OCI-LY3 (cell line): Measurements from ENCODE around the gene GAS2.

ENCODE experiments used
- H2AFZ ChIP-seq: fragments of 200-600, 300-600 bp; shearing (Covaris generic); 2 replicates; pipeline ENCODE4 v1.6.0; 2014; ENCODE audit warnings: antibody characterized with exemption, low read depth, low read length
- H3K27ac ChIP-seq: fragments of 200-600, 300-600 bp; sonication (generic); 2 replicates; pipeline ENCODE4 v1.5.1; 2014; ENCODE audit warnings: mild to moderate bottlenecking, low read length, moderate library complexity, mixed read lengths
- H3K27me3 ChIP-seq: fragments of 200-600, 300-600 bp; sonication (generic); 2 replicates; pipeline ENCODE4 v1.6.1; 2014; ENCODE audit warnings: low read depth, low read length, mixed read lengths
- H3K36me3 ChIP-seq: fragments of 200-600, 300-600 bp; sonication (generic); replicated peaks from 2 replicates; pipeline ENCODE3; 2014; ENCODE audit warnings: low read depth, low read length, mixed read lengths
- H3K4me1 ChIP-seq: fragments of 300-600, 200-600 bp; sonication (generic); 2 replicates; pipeline ENCODE4 v1.6.1; 2014; ENCODE audit warnings: low read length, mixed read lengths
- H3K4me2 ChIP-seq: fragments of 200-600, 300-600 bp; sonication (generic); 2 replicates; pipeline ENCODE4 v1.6.1; 2014; ENCODE audit warnings: low read length, mixed read lengths
- H3K4me3 ChIP-seq: fragments of 300-600, 200-600 bp; sonication (generic); 2 replicates; pipeline ENCODE4 v1.5.1; 2014; ENCODE audit warnings: antibody characterized with exemption, mild to moderate bottlenecking, low read length, moderate library complexity
- H3K79me2 ChIP-seq: fragments of 300-600, 200-600 bp; shearing (Covaris generic); 2 replicates; pipeline ENCODE4 v1.6.1; 2014; ENCODE audit warnings: mild to moderate bottlenecking, low read length, mixed read lengths
- H3K9ac ChIP-seq: fragments of 300-600, 200-600 bp; shearing (Covaris generic); 2 replicates; pipeline ENCODE4 v1.6.0; 2014; ENCODE audit warnings: mild to moderate bottlenecking, low read length, moderate library complexity
- H3K9me3 ChIP-seq: fragments of 200-600, 300-600 bp; shearing (Covaris generic); 2 replicates; pipeline ENCODE4 v1.6.1; 2014; ENCODE audit warnings: low read length, mixed read lengths; ENCODE audit not compliant: insufficient read depth
- H4K20me1 ChIP-seq: fragments of 200-600, 300-600 bp; sonication (generic); 2 replicates; pipeline ENCODE4 v1.6.1; 2016; ENCODE audit warnings: low read length, mixed read lengths; ENCODE audit not compliant: insufficient read depth
- EZH2phosphoT487 ChIP-seq: fragments of 200-600 bp; shearing (Covaris generic); IDR thresholded peaks from 2 replicates; pipeline ENCODE4 v1.6.1; 2018; ENCODE audit warnings: antibody characterized with exemption, mixed run types, low read depth
- TF ChIP-seq, protein P1 (sequence below): fragments of 200-600, 300-600 bp; sonication (generic); IDR thresholded peaks from 2 replicates; pipeline ENCODE4 v1.5.1; 2014; ENCODE audit warnings: antibody characterized with exemption, low read length, low read depth

The GAS2 gene

DNA sequence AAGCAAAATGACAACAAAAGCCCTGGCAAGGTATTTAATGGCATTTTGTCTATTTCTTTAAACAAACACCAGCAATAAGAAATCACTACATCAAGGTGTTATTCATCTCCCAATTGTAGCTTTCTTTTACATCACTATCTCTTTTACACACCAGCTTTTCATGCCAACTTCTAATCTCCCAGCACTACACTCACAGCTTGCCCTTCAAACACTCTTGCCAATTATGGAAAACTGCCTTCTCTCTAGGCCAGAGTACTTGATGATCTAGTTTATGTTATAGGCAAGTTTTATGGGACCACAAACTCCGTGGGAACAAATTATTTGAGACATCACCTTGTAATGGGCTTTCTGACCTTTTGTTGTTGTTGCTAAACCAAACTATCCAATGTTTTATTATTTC is 101.9 kb downstream of the GAS2 start:
- no peaks in the 10 kb centered on the region for H3K36me3 ChIP-seq
- H3K4me1 ChIP-seq, result peaks cover 13% of the 10 kb centered on the region; the same call in 1 of the 2 replicates
- H3K27me3 ChIP-seq, result no peaks in the 10 kb centered on the region
- no peak overlapping the region for H3K27ac ChIP-seq
- H4K20me1 ChIP-seq, result no peaks in the 10 kb centered on the region
- no peak overlapping the region for H2AFZ ChIP-seq
- no peak overlapping the region for H3K4me3 ChIP-seq
- TF ChIP-seq, protein P1, sequence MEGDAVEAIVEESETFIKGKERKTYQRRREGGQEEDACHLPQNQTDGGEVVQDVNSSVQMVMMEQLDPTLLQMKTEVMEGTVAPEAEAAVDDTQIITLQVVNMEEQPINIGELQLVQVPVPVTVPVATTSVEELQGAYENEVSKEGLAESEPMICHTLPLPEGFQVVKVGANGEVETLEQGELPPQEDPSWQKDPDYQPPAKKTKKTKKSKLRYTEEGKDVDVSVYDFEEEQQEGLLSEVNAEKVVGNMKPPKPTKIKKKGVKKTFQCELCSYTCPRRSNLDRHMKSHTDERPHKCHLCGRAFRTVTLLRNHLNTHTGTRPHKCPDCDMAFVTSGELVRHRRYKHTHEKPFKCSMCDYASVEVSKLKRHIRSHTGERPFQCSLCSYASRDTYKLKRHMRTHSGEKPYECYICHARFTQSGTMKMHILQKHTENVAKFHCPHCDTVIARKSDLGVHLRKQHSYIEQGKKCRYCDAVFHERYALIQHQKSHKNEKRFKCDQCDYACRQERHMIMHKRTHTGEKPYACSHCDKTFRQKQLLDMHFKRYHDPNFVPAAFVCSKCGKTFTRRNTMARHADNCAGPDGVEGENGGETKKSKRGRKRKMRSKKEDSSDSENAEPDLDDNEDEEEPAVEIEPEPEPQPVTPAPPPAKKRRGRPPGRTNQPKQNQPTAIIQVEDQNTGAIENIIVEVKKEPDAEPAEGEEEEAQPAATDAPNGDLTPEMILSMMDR, result no peak
- no peak for TF ChIP-seq EZH2phosphoT487
- no peaks in the 10 kb centered on the region for H3K9me3 ChIP-seq
- H3K9ac ChIP-seq, result no peak overlapping the region
- H3K4me2 ChIP-seq, result no peak overlapping the region
- no peaks in the 10 kb centered on the region for H3K79me2 ChIP-seq

DNA sequence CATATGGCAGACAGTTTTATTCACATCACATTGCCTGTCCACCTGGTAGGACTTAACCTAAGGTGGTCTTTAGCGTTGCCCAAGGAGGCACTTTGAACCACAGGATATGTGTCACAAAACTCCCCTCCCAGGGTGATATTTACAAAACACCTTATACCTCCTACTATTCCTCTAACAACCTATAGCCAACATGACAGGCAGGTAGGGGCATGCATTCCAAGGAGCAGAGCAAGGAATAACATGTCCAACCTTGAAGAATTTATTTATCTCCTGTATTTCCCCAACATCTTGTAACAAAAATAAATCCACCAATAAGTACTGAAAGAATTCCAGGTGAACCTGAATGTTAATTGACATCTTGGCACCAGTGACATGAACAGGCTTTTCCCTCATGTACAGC is 102.7 kb downstream of the GAS2 start:
- Histone ChIP-seq H3K9ac (no peak overlapping the region), H3K79me2 (no peaks in the 10 kb centered on the region), H3K4me1 (peaks cover 14% of the 10 kb centered on the region), H2AFZ (no peak overlapping the region), H3K27ac (no peak overlapping the region), H3K27me3 (no peaks in the 10 kb centered on the region), H3K4me3 (no peak overlapping the region), H4K20me1 (no peaks in the 10 kb centered on the region), H3K4me2 (no peak overlapping the region), H3K36me3 (no peaks in the 10 kb centered on the region), H3K9me3 (no peaks in the 10 kb centered on the region)
- no peak for TF ChIP-seq EZH2phosphoT487
- TF ChIP-seq, protein P1, result no peak

DNA sequence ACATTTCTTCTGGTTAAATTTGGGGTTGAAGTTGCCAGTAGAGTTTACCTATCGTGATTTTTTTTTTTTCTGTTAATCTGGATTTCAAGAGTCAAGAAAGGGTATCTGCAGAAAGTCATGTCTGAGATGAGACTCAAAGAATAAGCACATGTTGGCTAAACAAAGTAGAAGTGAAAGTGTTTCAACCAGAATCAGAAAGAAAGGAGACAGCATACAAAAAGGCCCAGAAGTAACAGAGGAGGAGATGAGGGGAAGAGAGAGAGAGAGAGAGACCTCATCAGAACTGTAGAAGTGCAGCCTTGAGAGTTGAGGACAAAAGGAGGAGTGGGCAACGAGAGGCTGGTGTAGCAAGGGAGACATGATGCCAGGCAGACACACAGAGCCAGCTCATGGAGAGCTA is 108.3 kb downstream of the GAS2 start:
- H3K79me2 ChIP-seq, result no peaks in the 10 kb centered on the region
- no peaks in the 10 kb centered on the region for H3K9me3 ChIP-seq
- peak overlapping the region; percentile 97 for H2AFZ ChIP-seq
- H3K4me3 ChIP-seq, result peak overlapping the region; percentile 31
- peak overlapping the region; percentile 56 for H3K9ac ChIP-seq
- no peak for TF ChIP-seq EZH2phosphoT487
- TF ChIP-seq, protein P1, result no peak
- H3K36me3 ChIP-seq, result no peaks in the 10 kb centered on the region
- peaks cover 36% of the 10 kb centered on the region for H3K4me1 ChIP-seq
- no peaks in the 10 kb centered on the region for H4K20me1 ChIP-seq
- no peaks in the 10 kb centered on the region for H3K27me3 ChIP-seq
- H3K27ac ChIP-seq, result peak overlapping the region; percentile 68
- peak overlapping the region; percentile 67 for H3K4me2 ChIP-seq

DNA sequence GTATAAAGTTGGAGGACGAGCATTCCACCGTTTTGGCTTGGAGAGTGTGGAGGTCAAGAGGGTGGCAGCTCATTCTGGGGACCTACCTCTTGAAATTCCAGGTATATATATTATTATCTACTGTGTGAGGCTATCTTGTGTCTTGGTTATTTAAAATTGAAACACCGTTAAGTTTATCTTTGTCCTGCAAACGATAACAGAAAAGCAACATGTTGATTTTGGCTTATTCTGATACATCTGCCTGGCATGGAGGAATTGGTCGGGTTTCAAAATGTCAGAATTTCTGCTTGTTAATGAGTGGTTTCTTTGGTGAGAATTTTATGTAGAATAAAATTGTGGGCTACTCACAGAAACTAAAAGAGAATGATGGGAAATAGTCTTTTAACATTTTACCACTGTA is 108.8 kb downstream of the GAS2 start:
- no peaks in the 10 kb centered on the region for H3K79me2 ChIP-seq
- H3K27me3 ChIP-seq, result no peaks in the 10 kb centered on the region
- H3K4me1 ChIP-seq, result peaks cover 36% of the 10 kb centered on the region
- H4K20me1 ChIP-seq, result no peaks in the 10 kb centered on the region
- H3K9me3 ChIP-seq, result no peaks in the 10 kb centered on the region
- H3K9ac ChIP-seq, result peak overlapping the region; percentile 56; the same call in 1 of the 2 replicates
- peak overlapping the region; percentile 31; the same call in 1 of the 2 replicates for H3K4me3 ChIP-seq
- H3K36me3 ChIP-seq, result no peaks in the 10 kb centered on the region
- H3K27ac ChIP-seq, result peak overlapping the region; percentile 68
- peak overlapping the region; percentile 97 for H2AFZ ChIP-seq
- TF ChIP-seq EZH2phosphoT487, result no peak
- H3K4me2 ChIP-seq, result peak overlapping the region; percentile 67

DNA sequence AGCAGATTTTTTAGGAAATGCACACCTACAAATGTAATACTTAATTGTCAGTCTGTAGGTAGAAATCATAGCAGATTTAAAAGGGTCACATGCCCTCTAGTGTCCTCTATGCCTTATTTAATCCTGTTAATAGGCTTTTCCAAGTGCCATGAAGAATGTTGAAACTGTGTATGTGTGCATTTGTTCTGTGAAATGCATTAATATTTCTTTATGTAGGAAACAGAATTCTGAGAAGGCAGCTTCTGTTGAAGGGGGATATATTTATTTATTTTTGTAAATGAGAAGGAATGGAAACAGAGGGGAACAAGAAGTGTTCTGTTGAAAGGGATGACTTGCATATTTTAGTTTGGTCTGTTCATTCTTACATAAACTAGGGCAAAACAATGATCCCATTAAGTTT is 112.2 kb downstream of the GAS2 start:
- Histone ChIP-seq H3K9me3 (no peaks in the 10 kb centered on the region), H3K27ac (no peak overlapping the region), H3K9ac (no peak overlapping the region), H3K27me3 (no peaks in the 10 kb centered on the region), H3K79me2 (no peaks in the 10 kb centered on the region), H3K4me1 (peaks cover 33% of the 10 kb centered on the region), H3K4me3 (no peak overlapping the region), H4K20me1 (no peaks in the 10 kb centered on the region), H2AFZ (no peak overlapping the region), H3K4me2 (no peak overlapping the region), H3K36me3 (no peaks in the 10 kb centered on the region)
- no peak for TF ChIP-seq EZH2phosphoT487
- TF ChIP-seq, protein P1, result peak; percentile 65
